ENCODE measurements around the gene SMOC1. TPM values are rescaled to one million over a fixed set of nuclear protein-coding genes. Genes with fewer than 3 reads are reported as not detected.

SMOC1 gene
- total and polyA plus RNA-seq, 7 experiments from 2014 or later: 0.71 TPM; not detected in 6

GRCh38 chr14:70009961-70010360 lies 130.7 kb downstream of the SMOC1 start:
- Histone ChIP-seq H3K9me3 (ENCODE audit: control insufficient read depth in 2 of 3, low read length in 3 of 3) (no peaks in the 10 kb centered on the region), H3K27ac (ENCODE audit: low read depth, low read length) (no peak overlapping the region), H3K4me1 (ENCODE audit: control insufficient read depth in 2 of 2, insufficient read depth in 2 of 2, low read length in 2 of 2) (no peaks in the 10 kb centered on the region), H3K4me3 (ENCODE audit: low read length) (no peak overlapping the region), H3K27me3 (ENCODE audit: control insufficient read depth in 2 of 2, insufficient read depth in 2 of 2, low read length in 2 of 2) (no peaks in the 10 kb centered on the region), H3K36me3 (ENCODE audit: control insufficient read depth in 2 of 3, insufficient read depth in 3 of 3, low read length in 3 of 3) (no peaks in the 10 kb centered on the region)
- intact Hi-C loops (cut with micrococcal nuclease): no loop called here
- Mint-ChIP-seq H3K4me1 (no peaks in the 10 kb centered on the region), H3K4me3 (no peak overlapping the region), H3K9me3 (no peaks in the 10 kb centered on the region), H3K27ac (no peak overlapping the region), H3K27me3 (peaks cover 0 to 10% (median 4%) of the 10 kb centered on the region in 5 donors), H3K36me3 (no peaks in the 10 kb centered on the region)
- ATAC-seq (no peak), DNase-seq (no peak)
- POLR2A ChIA-PET: no interaction called here
- CTCF ChIA-PET: no interaction called here

DNA sequence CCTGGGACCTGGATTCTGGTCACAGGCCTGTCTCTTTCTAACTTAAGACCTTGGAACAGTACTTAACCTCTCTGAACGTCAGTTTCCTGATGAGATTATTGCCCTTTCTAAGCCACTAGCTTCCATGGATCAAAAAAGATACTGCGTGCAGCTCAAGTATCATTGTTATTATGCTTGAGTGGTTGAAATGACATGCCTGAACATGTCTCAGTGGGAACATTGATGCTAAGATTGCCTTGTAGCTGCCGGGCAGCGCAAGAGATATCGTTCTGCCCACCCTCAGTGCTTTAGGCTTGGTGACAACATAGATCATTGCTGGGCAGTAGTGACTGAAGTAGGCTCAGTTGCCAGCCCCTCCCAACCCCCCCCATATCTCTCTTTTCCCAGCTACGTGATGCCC lies 131.9 kb downstream of the SMOC1 start:
- Mint-ChIP-seq H3K9me3 (no peaks in the 10 kb centered on the region), H3K4me1 (no peaks in the 10 kb centered on the region), H3K4me3 (no peak overlapping the region), H3K36me3 (no peaks in the 10 kb centered on the region), H3K27me3 (peaks cover 0 to 21% (median 11%) of the 10 kb centered on the region in 5 donors), H3K27ac (no peak overlapping the region)
- ChIA-PET POLR2A (no interaction called here), CTCF (no interaction called here)
- Histone ChIP-seq H3K27me3 (ENCODE audit: control insufficient read depth in 2 of 2, insufficient read depth in 2 of 2, low read length in 2 of 2) (no peaks in the 10 kb centered on the region), H3K27ac (ENCODE audit: low read depth, low read length) (no peak overlapping the region), H3K4me1 (ENCODE audit: control insufficient read depth in 2 of 2, insufficient read depth in 2 of 2, low read length in 2 of 2) (no peaks in the 10 kb centered on the region), H3K4me3 (ENCODE audit: low read length) (no peak overlapping the region), H3K36me3 (ENCODE audit: control insufficient read depth in 2 of 3, insufficient read depth in 3 of 3, low read length in 3 of 3) (no peaks in the 10 kb centered on the region), H3K9me3 (ENCODE audit: control insufficient read depth in 2 of 3, low read length in 3 of 3) (no peaks in the 10 kb centered on the region)
- DNase-seq (no peak), ATAC-seq (no peak)
- intact Hi-C loops (cut with micrococcal nuclease): no loop called here

DNA sequence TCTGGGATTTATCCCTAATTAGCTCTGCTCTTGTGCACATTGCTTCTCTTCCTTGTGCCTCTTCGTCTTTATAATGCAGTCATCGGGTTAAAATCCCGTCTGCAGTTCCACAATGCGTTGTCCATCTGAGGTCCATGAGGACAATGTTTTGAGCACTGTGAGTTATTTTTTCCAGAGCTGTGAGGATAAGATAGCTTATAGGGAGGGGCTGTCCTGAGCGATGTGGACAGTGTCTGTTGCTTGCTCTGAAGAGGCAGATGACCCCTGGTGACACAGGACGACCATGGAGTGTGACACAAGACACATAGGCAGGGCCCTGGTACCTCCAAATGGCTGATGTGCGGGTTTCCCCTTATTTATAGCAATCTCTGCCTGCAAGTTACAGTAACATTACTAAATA lies 132.5 kb downstream of the SMOC1 start:
- CTCF ChIA-PET: interaction anchor here (0.6 kb wide), 1 partner anchor 1396 kb away, joined by 3 read pairs; no protein-coding TSS in a partner anchor
- no peak for DNase-seq
- no peak overlapping the region for H3K4me3 Mint-ChIP-seq
- H3K27me3 Mint-ChIP-seq: peaks cover 2 to 21% (median 14%) of the 10 kb centered on the region in 5 donors
- H3K4me1 ChIP-seq (ENCODE audit: control insufficient read depth in 2 of 2, insufficient read depth in 2 of 2, low read length in 2 of 2): no peaks in the 10 kb centered on the region
- no peaks in the 10 kb centered on the region for H3K9me3 ChIP-seq (ENCODE audit: control insufficient read depth in 2 of 3, low read length in 3 of 3)
- intact Hi-C loops (cut with micrococcal nuclease): no loop called here
- H3K9me3 Mint-ChIP-seq: no peaks in the 10 kb centered on the region
- no peaks in the 10 kb centered on the region for H3K36me3 ChIP-seq (ENCODE audit: control insufficient read depth in 2 of 3, insufficient read depth in 3 of 3, low read length in 3 of 3)
- no peak for ATAC-seq
- no peak overlapping the region for H3K4me3 ChIP-seq (ENCODE audit: low read length)
- no peaks in the 10 kb centered on the region for H3K4me1 Mint-ChIP-seq
- H3K36me3 Mint-ChIP-seq: no peaks in the 10 kb centered on the region
- no peak overlapping the region for H3K27ac Mint-ChIP-seq
- POLR2A ChIA-PET: no interaction called here
- no peaks in the 10 kb centered on the region for H3K27me3 ChIP-seq (ENCODE audit: control insufficient read depth in 2 of 2, insufficient read depth in 2 of 2, low read length in 2 of 2)
- H3K27ac ChIP-seq (ENCODE audit: low read depth, low read length): no peak overlapping the region

- POLR2A ChIA-PET: no interaction called here
- DNase-seq: peak in 1 of 9 donors; percentile 36
- Histone ChIP-seq H3K9me3 (ENCODE audit: control insufficient read depth in 2 of 3, low read length in 3 of 3) (no peaks in the 10 kb centered on the region), H3K36me3 (ENCODE audit: control insufficient read depth in 2 of 3, insufficient read depth in 3 of 3, low read length in 3 of 3) (no peaks in the 10 kb centered on the region), H3K4me3 (ENCODE audit: low read length) (no peak overlapping the region), H3K4me1 (ENCODE audit: control insufficient read depth in 2 of 2, insufficient read depth in 2 of 2, low read length in 2 of 2) (no peaks in the 10 kb centered on the region), H3K27me3 (ENCODE audit: control insufficient read depth in 2 of 2, insufficient read depth in 2 of 2, low read length in 2 of 2) (no peaks in the 10 kb centered on the region), H3K27ac (ENCODE audit: low read depth, low read length) (no peak overlapping the region)
- Mint-ChIP-seq H3K4me1 (peaks cover 0 to 10% (median 5%) of the 10 kb centered on the region in 7 donors), H3K4me3 (no peak overlapping the region), H3K27me3 (peaks cover 7 to 21% (median 14%) of the 10 kb centered on the region in 5 donors), H3K27ac (no peak overlapping the region), H3K36me3 (no peaks in the 10 kb centered on the region), H3K9me3 (no peaks in the 10 kb centered on the region)
- no peak for ATAC-seq
- intact Hi-C loops (cut with micrococcal nuclease): no loop called here
- CTCF ChIA-PET: interaction anchor here (0.9 kb wide), 1 partner anchor 15 kb away, joined by 3 read pairs; no protein-coding TSS in a partner anchor
Measured at GRCh38 chr14:70013271-70013873, 134.2 kb downstream of the SMOC1 start.

- intact Hi-C loops (cut with micrococcal nuclease): no loop called here
- ATAC-seq: no peak
Measured at GRCh38 chr14:70014406-70015095, 135.3 kb downstream of the SMOC1 start.

GRCh38 chr14:70018230-70018629 lies 139.0 kb downstream of the SMOC1 start:
- no peaks in the 10 kb centered on the region for H3K36me3 Mint-ChIP-seq

More at GRCh38 chr14:70014406-70015095, 135.3 kb downstream of the SMOC1 start:
- H3K27ac ChIP-seq (ENCODE audit: low read depth, low read length): no peak overlapping the region
- no peak overlapping the region for H3K4me3 ChIP-seq (ENCODE audit: low read length)
- no peaks in the 10 kb centered on the region for H3K36me3 ChIP-seq (ENCODE audit: control insufficient read depth in 2 of 3, insufficient read depth in 3 of 3, low read length in 3 of 3)
- POLR2A ChIA-PET: interaction anchor here (0.6 kb wide), 1 partner anchor 984 kb away, joined by 4 read pairs; no protein-coding TSS in a partner anchor
- Mint-ChIP-seq H3K4me3 (no peak overlapping the region), H3K27me3 (peaks cover 7 to 21% (median 14%) of the 10 kb centered on the region in 5 donors), H3K36me3 (no peaks in the 10 kb centered on the region), H3K27ac (no peak overlapping the region), H3K9me3 (no peaks in the 10 kb centered on the region), H3K4me1 (peaks cover 0 to 20% (median 8%) of the 10 kb centered on the region in 7 donors)
- no peaks in the 10 kb centered on the region for H3K4me1 ChIP-seq (ENCODE audit: control insufficient read depth in 2 of 2, insufficient read depth in 2 of 2, low read length in 2 of 2)
- DNase-seq: no peak
- CTCF ChIA-PET: interaction anchor here (0.9 kb wide), 1 partner anchor 13 kb away, joined by 3 read pairs; no protein-coding TSS in a partner anchor
- no peaks in the 10 kb centered on the region for H3K9me3 ChIP-seq (ENCODE audit: control insufficient read depth in 2 of 3, low read length in 3 of 3)
- H3K27me3 ChIP-seq (ENCODE audit: control insufficient read depth in 2 of 2, insufficient read depth in 2 of 2, low read length in 2 of 2): no peaks in the 10 kb centered on the region

More at GRCh38 chr14:70018230-70018629, 139.0 kb downstream of the SMOC1 start:
- H3K27me3 Mint-ChIP-seq: peaks cover 7 to 21% (median 15%) of the 10 kb centered on the region in 5 donors
- POLR2A ChIA-PET: no interaction called here
- peak overlapping the region in 1 of 9 donors; percentile 37 for H3K27ac Mint-ChIP-seq
- intact Hi-C loops (cut with micrococcal nuclease): no loop called here
- Histone ChIP-seq H3K9me3 (ENCODE audit: control insufficient read depth in 2 of 3, low read length in 3 of 3) (no peaks in the 10 kb centered on the region), H3K27me3 (ENCODE audit: control insufficient read depth in 2 of 2, insufficient read depth in 2 of 2, low read length in 2 of 2) (no peaks in the 10 kb centered on the region), H3K27ac (ENCODE audit: low read depth, low read length) (no peak overlapping the region), H3K4me1 (ENCODE audit: control insufficient read depth in 2 of 2, insufficient read depth in 2 of 2, low read length in 2 of 2) (no peaks in the 10 kb centered on the region), H3K36me3 (ENCODE audit: control insufficient read depth in 2 of 3, insufficient read depth in 3 of 3, low read length in 3 of 3) (no peaks in the 10 kb centered on the region), H3K4me3 (ENCODE audit: low read length) (no peak overlapping the region)
- CTCF ChIA-PET: no interaction called here
- H3K4me3 Mint-ChIP-seq: peak overlapping the region in 3 of 10 donors; percentile 7 to 43 (median 28)
- DNase-seq (no peak), ATAC-seq (no peak)
- H3K9me3 Mint-ChIP-seq: no peaks in the 10 kb centered on the region
- H3K4me1 Mint-ChIP-seq: peaks cover 0 to 20% (median 8%) of the 10 kb centered on the region in 7 donors
